HepG2 (cell line): ENCODE results near the gene CBX2. TPM values are rescaled to one million over a fixed set of nuclear protein-coding genes. Genes with fewer than 3 reads are reported as not detected.

Source experiments
- CBX1 ChIP-seq: IDR thresholded peaks from one replicate; pipeline ENCODE4 v1.6.1; 2016; ENCODE audit warnings: antibody characterized with exemption, low read depth
- ETV6 ChIP-seq: sonication (generic); formaldehyde crosslinking; conservative IDR thresholded peaks from 2 replicates; pipeline ENCODE4 v1.4.0; 2020; ENCODE audit warnings: missing genetic modification reagents
- GABPA ChIP-seq, 2 experiments: IDR thresholded peaks; 2 replicates each; pipeline ENCODE4 v1.6.1; 2011 to 2016; ENCODE audit warnings: low read depth in 2 of 2, low read length in 1 of 2, missing biosample characterization in 1 of 2, missing genetic modification characterization in 1 of 2
- JARID2 ChIP-seq: sonication (generic); formaldehyde crosslinking; IDR thresholded peaks from 2 replicates; pipeline ENCODE4 v1.8.1; 2023; ENCODE audit warnings: missing genetic modification reagents, inconsistent platforms; ENCODE audit not compliant: insufficient replicate concordance
- SNAI1 ChIP-seq: sonication (generic); formaldehyde crosslinking; IDR thresholded peaks from 2 replicates; pipeline ENCODE4 v1.5.0; 2020; ENCODE audit warnings: mild to moderate bottlenecking, missing genetic modification reagents, borderline replicate concordance
- ZBTB46 ChIP-seq: sonication (generic); formaldehyde crosslinking; IDR thresholded peaks from 2 replicates; pipeline ENCODE4 v1.4.0; 2020; ENCODE audit warnings: mild to moderate bottlenecking, missing genetic modification reagents, borderline replicate concordance
- ZBTB7A ChIP-seq: sonication (generic); formaldehyde crosslinking; IDR thresholded peaks from 2 replicates; pipeline ENCODE4 v1.8.0; 2022; ENCODE audit warnings: mild to moderate bottlenecking, missing genetic modification reagents
- ZNF24 ChIP-seq: fragments of 450-650 bp; IDR thresholded peaks from 2 replicates; pipeline ENCODE4 v1.6.1; 2017; ENCODE audit warnings: antibody characterized with exemption, mild to moderate bottlenecking
- ZNF607 ChIP-seq: sonication (generic); formaldehyde crosslinking; IDR thresholded peaks from 2 replicates; pipeline ENCODE4 v1.5.1; 2020; ENCODE audit warnings: missing genetic modification reagents, mild to moderate bottlenecking, borderline replicate concordance
- ZNF776 ChIP-seq: sonication (generic); formaldehyde crosslinking; IDR thresholded peaks from 2 replicates; pipeline ENCODE4 v1.4.0; 2020; ENCODE audit warnings: mild to moderate bottlenecking, missing genetic modification reagents
- ZSCAN21 ChIP-seq: sonication (generic); formaldehyde crosslinking; IDR thresholded peaks from 2 replicates; pipeline ENCODE4 v1.8.0; 2022; ENCODE audit warnings: mild to moderate bottlenecking, missing genetic modification reagents, moderate library complexity, borderline replicate concordance
- ZSCAN31 ChIP-seq: sonication (generic); formaldehyde crosslinking; IDR thresholded peaks from 2 replicates; pipeline ENCODE4 v1.5.0; 2020; ENCODE audit warnings: low read depth, mild to moderate bottlenecking, missing genetic modification reagents
- polyA plus RNA-seq, 8 experiments: library from polyadenylated mRNA; depleted of rRNA in 3 of 8; stranded (reverse) in 7 of 8; unstranded in 1 of 8; fragments of >200 nt; fragmentation: Illumina TruSeq in 4 of 8; extraction: Trizol in 4 of 8; gene quantifications; 2 replicates each; pipeline versions ENCODE4 v1.2.1 to v1.2.3, GENCODE V29; 2011 to 2016; ENCODE audit warnings: low read depth in 4 of 8, missing spikeins in 1 of 8, mixed read lengths in 1 of 8; ENCODE audit not compliant: insufficient read depth in 1 of 8
- total RNA-seq, 5 experiments: library from RNA; depleted of rRNA; stranded (reverse); fragments of >200 nt; fragmentation: Illumina TruSeq; extraction: Trizol; gene quantifications; 2 replicates each; pipeline ENCODE4 v1.2.3, GENCODE V29; 2016; ENCODE audit warnings: low read depth in 1 of 5
- TF ChIP-seq, protein P1 (sequence below): sonication (generic); formaldehyde crosslinking; IDR thresholded peaks from 2 replicates; pipeline ENCODE4 v1.8.1; 2023; ENCODE audit warnings: mild to moderate bottlenecking, missing genetic modification reagents
- TF ChIP-seq, protein P2 (sequence below): fragments of 450-650 bp; IDR thresholded peaks from 2 replicates; pipeline ENCODE4 v1.6.1; 2017
- TF ChIP-seq, protein P3 (sequence below): sonication (generic); formaldehyde crosslinking; IDR thresholded peaks from 2 replicates; pipeline ENCODE4 v1.9.0; 2022; ENCODE audit warnings: missing genetic modification reagents, mild to moderate bottlenecking, borderline replicate concordance
- TF ChIP-seq, protein P4 (sequence below): sonication (generic); formaldehyde crosslinking; IDR thresholded peaks from 2 replicates; pipeline ENCODE4 v1.4.0; 2020; ENCODE audit warnings: missing genetic modification reagents, borderline replicate concordance

Gene CBX2
- total and polyA plus RNA-seq, 2 of the 13 experiments (the other 11 are each of a cell fraction or from before 2014, with no cell fraction given) = 14.5 to 31.1 TPM

DNA sequence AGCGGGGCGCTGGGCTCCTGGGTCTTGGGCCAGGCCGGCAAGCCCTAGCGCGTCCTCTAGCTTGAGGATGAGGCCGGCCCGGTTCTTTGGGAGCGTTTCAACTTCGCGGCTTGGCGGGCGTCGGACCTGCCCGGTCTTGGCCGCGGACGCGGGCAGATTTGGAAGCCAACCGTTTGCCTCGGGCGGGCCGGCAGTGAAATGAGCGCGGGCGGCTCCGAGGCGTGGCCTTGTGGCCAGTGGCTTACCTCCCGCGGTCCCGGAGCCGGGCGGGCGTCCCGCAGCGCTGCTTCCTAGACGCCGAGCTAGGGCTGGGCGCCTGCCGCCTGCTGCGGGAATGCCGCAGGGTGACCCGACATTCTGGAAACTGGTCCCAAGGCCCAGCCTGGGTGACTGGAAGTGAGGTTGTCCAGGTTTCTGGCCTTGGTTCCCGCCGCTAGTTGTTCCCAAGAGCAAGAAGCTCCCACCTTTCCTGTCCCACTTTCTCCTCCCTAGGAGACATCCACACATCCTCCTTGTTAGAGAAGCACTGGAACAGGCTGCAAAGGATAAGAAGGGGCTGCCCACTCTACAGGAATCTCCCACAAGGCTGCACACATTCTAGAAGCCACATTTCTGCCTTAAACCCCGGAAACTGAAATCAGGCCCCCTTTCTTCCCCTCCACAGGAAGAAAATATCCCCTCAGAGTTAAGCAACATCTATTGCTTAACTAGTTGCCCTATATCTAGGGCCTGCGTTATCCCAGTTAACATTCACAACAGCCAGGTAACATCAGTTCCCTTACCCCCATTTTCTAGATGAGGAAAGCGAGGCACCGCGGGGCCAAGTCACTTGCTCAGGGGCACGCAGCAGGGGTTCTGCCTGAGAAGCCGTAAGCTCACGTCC, 23.4 kb downstream of the CBX2 start (continued):
- TF ChIP-seq, protein P1, sequence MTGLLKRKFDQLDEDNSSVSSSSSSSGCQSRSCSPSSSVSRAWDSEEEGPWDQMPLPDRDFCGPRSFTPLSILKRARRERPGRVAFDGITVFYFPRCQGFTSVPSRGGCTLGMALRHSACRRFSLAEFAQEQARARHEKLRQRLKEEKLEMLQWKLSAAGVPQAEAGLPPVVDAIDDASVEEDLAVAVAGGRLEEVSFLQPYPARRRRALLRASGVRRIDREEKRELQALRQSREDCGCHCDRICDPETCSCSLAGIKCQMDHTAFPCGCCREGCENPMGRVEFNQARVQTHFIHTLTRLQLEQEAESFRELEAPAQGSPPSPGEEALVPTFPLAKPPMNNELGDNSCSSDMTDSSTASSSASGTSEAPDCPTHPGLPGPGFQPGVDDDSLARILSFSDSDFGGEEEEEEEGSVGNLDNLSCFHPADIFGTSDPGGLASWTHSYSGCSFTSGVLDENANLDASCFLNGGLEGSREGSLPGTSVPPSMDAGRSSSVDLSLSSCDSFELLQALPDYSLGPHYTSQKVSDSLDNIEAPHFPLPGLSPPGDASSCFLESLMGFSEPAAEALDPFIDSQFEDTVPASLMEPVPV (CRISPR knock-in tag) = 0 out of 2 replicates have a peak, but pooled peaks have one; percentile 28
- TF ChIP-seq, protein P2, sequence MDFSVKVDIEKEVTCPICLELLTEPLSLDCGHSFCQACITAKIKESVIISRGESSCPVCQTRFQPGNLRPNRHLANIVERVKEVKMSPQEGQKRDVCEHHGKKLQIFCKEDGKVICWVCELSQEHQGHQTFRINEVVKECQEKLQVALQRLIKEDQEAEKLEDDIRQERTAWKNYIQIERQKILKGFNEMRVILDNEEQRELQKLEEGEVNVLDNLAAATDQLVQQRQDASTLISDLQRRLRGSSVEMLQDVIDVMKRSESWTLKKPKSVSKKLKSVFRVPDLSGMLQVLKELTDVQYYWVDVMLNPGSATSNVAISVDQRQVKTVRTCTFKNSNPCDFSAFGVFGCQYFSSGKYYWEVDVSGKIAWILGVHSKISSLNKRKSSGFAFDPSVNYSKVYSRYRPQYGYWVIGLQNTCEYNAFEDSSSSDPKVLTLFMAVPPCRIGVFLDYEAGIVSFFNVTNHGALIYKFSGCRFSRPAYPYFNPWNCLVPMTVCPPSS = no peak
- TF ChIP-seq ZSCAN21 (no peak), ETV6 (CRISPR knock-in tag) (0 out of 2 replicates have a peak, but pooled peaks have one; percentile 34), ZSCAN31 (CRISPR knock-in tag) (peak; percentile 69; the same call in 1 of the 2 replicates), ZBTB7A (CRISPR knock-in tag) (peak; percentile 38; the same call in 1 of the 2 replicates), CBX1 (no peak), ZNF776 (CRISPR knock-in tag) (peak; percentile 79; the same call in 1 of the 2 replicates), JARID2 (peak; percentile 28), ZNF24 (no peak), GABPA (IDR thresholded peaks at IDR 0.05; ENCODE audit: low read depth, low read length) (no peak), GABPA (CRISPR knock-in tag; IDR thresholded peaks at IDR 0.05; ENCODE audit: low read depth) (0 out of 2 replicates have a peak, but pooled peaks have one; percentile 10), ZBTB46 (CRISPR knock-in tag) (no peak), SNAI1 (CRISPR knock-in tag) (0 out of 2 replicates have a peak, but pooled peaks have one; percentile 63), ZNF607 (CRISPR knock-in tag) (peak; percentile 36; the same call in 1 of the 2 replicates)
- TF ChIP-seq, protein P3, sequence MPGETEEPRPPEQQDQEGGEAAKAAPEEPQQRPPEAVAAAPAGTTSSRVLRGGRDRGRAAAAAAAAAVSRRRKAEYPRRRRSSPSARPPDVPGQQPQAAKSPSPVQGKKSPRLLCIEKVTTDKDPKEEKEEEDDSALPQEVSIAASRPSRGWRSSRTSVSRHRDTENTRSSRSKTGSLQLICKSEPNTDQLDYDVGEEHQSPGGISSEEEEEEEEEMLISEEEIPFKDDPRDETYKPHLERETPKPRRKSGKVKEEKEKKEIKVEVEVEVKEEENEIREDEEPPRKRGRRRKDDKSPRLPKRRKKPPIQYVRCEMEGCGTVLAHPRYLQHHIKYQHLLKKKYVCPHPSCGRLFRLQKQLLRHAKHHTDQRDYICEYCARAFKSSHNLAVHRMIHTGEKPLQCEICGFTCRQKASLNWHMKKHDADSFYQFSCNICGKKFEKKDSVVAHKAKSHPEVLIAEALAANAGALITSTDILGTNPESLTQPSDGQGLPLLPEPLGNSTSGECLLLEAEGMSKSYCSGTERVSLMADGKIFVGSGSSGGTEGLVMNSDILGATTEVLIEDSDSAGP (CRISPR knock-in tag) = peak; percentile 51; the same call in 1 of the 2 replicates
- TF ChIP-seq, protein P4, sequence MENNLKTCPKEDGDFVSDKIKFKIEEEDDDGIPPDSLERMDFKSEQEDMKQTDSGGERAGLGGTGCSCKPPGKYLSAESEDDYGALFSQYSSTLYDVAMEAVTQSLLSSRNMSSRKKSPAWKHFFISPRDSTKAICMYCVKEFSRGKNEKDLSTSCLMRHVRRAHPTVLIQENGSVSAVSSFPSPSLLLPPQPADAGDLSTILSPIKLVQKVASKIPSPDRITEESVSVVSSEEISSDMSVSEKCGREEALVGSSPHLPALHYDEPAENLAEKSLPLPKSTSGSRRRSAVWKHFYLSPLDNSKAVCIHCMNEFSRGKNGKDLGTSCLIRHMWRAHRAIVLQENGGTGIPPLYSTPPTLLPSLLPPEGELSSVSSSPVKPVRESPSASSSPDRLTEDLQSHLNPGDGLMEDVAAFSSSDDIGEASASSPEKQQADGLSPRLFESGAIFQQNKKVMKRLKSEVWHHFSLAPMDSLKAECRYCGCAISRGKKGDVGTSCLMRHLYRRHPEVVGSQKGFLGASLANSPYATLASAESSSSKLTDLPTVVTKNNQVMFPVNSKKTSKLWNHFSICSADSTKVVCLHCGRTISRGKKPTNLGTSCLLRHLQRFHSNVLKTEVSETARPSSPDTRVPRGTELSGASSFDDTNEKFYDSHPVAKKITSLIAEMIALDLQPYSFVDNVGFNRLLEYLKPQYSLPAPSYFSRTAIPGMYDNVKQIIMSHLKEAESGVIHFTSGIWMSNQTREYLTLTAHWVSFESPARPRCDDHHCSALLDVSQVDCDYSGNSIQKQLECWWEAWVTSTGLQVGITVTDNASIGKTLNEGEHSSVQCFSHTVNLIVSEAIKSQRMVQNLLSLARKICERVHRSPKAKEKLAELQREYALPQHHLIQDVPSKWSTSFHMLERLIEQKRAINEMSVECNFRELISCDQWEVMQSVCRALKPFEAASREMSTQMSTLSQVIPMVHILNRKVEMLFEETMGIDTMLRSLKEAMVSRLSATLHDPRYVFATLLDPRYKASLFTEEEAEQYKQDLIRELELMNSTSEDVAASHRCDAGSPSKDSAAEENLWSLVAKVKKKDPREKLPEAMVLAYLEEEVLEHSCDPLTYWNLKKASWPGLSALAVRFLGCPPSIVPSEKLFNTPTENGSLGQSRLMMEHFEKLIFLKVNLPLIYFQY (CRISPR knock-in tag) = no peak
